ENCODE results near the gene GNG7. TPM values are rescaled to one million over a fixed set of nuclear protein-coding genes. Genes with fewer than 3 reads are reported as not detected.

GNG7 gene
- polyA plus RNA-seq, 1 donor (not counting 4 experiments of a cell fraction or from before 2014, with no cell fraction given), result 0.01 TPM

GRCh38 chr19:2640563-2641331 lies 61.7 kb downstream of the GNG7 start:
- Histone ChIP-seq H3K36me3 (ENCODE audit: control insufficient read depth in 2 of 2, extremely low read depth in 1 of 2, insufficient read depth in 2 of 2, low read length in 2 of 2) (no peaks in the 10 kb centered on the region), H3K27me3 (ENCODE audit: control insufficient read depth, extremely low read depth, insufficient read depth, low read length) (no peaks in the 10 kb centered on the region), H3K9ac (ENCODE audit: control insufficient read depth, extremely low read depth, insufficient read depth, low read length) (no peak overlapping the region), H4K20me1 (ENCODE audit: control insufficient read depth, extremely low read depth, insufficient read depth, low read length) (no peaks in the 10 kb centered on the region), H3K9me1 (ENCODE audit: control insufficient read depth, extremely low read depth, insufficient read depth, low read length) (no peaks in the 10 kb centered on the region), H3K79me2 (ENCODE audit: control insufficient read depth, insufficient read depth, low read length) (no peaks in the 10 kb centered on the region), H3K4me2 (ENCODE audit: control insufficient read depth, extremely low read depth, insufficient read depth, low read depth, low read length) (no peak overlapping the region), H3K27ac (ENCODE audit: control insufficient read depth, insufficient read depth, low read length) (no peak overlapping the region), H3K4me3 (ENCODE audit: control insufficient read depth in 2 of 3, extremely low read depth in 1 of 3, insufficient read depth in 2 of 3, low read depth in 1 of 3, low read length in 3 of 3) (no peak overlapping the region), H2AFZ (ENCODE audit: control insufficient read depth, low read length) (no peak overlapping the region), H3K9me3 (ENCODE audit: control insufficient read depth, low read depth, low read length) (no peaks in the 10 kb centered on the region), H3K4me1 (ENCODE audit: control insufficient read depth, extremely low read depth, insufficient read depth, low read length) (peaks cover 6% of the 10 kb centered on the region)
- dilution Hi-C loops (cut with MboI; ENCODE audit: extremely low pct_ligation_motif_present, low sequenced_read_pairs), result no loop called here
- TF ChIP-seq EZH2 (IDR thresholded peaks at IDR 0.05; ENCODE audit: low read length), result no peak
- no peak for TF ChIP-seq CTCF (optimal IDR thresholded peaks at IDR 0.05 in 1 of 3, IDR thresholded peaks at IDR 0.05 in 1 of 3, conservative IDR thresholded peaks at IDR 0.05 in 1 of 3; ENCODE audit: extremely low read depth in 1 of 3, insufficient read depth in 2 of 3, low read length in 3 of 3)
- DNase-seq (ENCODE audit: low read depth, low spot score) (no peak), FAIRE-seq (no peak)

- Histone ChIP-seq H3K27ac (ENCODE audit: control insufficient read depth, insufficient read depth, low read length) (no peak overlapping the region), H3K4me2 (ENCODE audit: control insufficient read depth, extremely low read depth, insufficient read depth, low read depth, low read length) (no peak overlapping the region), H3K27me3 (ENCODE audit: control insufficient read depth, extremely low read depth, insufficient read depth, low read length) (no peaks in the 10 kb centered on the region), H3K4me1 (ENCODE audit: control insufficient read depth, extremely low read depth, insufficient read depth, low read length) (peaks cover 6% of the 10 kb centered on the region), H3K36me3 (ENCODE audit: control insufficient read depth in 2 of 2, extremely low read depth in 1 of 2, insufficient read depth in 2 of 2, low read length in 2 of 2) (no peaks in the 10 kb centered on the region), H3K9me1 (ENCODE audit: control insufficient read depth, extremely low read depth, insufficient read depth, low read length) (no peaks in the 10 kb centered on the region), H3K9ac (ENCODE audit: control insufficient read depth, extremely low read depth, insufficient read depth, low read length) (no peak overlapping the region), H3K4me3 (ENCODE audit: control insufficient read depth in 2 of 3, extremely low read depth in 1 of 3, insufficient read depth in 2 of 3, low read depth in 1 of 3, low read length in 3 of 3) (no peak overlapping the region), H2AFZ (ENCODE audit: control insufficient read depth, low read length) (no peak overlapping the region), H4K20me1 (ENCODE audit: control insufficient read depth, extremely low read depth, insufficient read depth, low read length) (no peaks in the 10 kb centered on the region), H3K9me3 (ENCODE audit: control insufficient read depth, low read depth, low read length) (no peaks in the 10 kb centered on the region), H3K79me2 (ENCODE audit: control insufficient read depth, insufficient read depth, low read length) (no peaks in the 10 kb centered on the region)
- FAIRE-seq (no peak), DNase-seq (ENCODE audit: low read depth, low spot score) (no peak)
- TF ChIP-seq EZH2 (IDR thresholded peaks at IDR 0.05; ENCODE audit: low read length), result no peak
- no peak for TF ChIP-seq CTCF (optimal IDR thresholded peaks at IDR 0.05 in 1 of 3, IDR thresholded peaks at IDR 0.05 in 1 of 3, conservative IDR thresholded peaks at IDR 0.05 in 1 of 3; ENCODE audit: extremely low read depth in 1 of 3, insufficient read depth in 2 of 3, low read length in 3 of 3)
- dilution Hi-C loops (cut with MboI; ENCODE audit: extremely low pct_ligation_motif_present, low sequenced_read_pairs), result no loop called here
Observed at GRCh38 chr19:2639999-2640398, 62.5 kb downstream of the GNG7 start.
